ENCODE data around the gene PTCD2.
A peak's percentile ranks its signal among the peaks of the same experiment; 100 is the strongest.

PTCD2 gene

GRCh38 chr5:72330712-72331111, 10.5 kb downstream of the PTCD2 start:
- TF ChIP-seq SPI1 (IDR thresholded peaks at IDR 0.05; ENCODE audit: low read depth, low read length) (no peak), POLR2AphosphoS5 (IDR thresholded peaks at IDR 0.05; ENCODE audit: low read depth, low read length) (no peak), POLR2A (IDR thresholded peaks at IDR 0.05; ENCODE audit: low read depth, low read length) (no peak), POU2F2 (IDR thresholded peaks at IDR 0.05; ENCODE audit: low read depth, low read length) (no peak), PAX5 (IDR thresholded peaks at IDR 0.05; ENCODE audit: insufficient read depth, low read length, severe bottlenecking) (no peak), TAF1 (IDR thresholded peaks at IDR 0.05; ENCODE audit: low read depth, low read length) (no peak)
- no peak for DNase-seq (ENCODE audit: insufficient read length, low spot score)
- no peak for FAIRE-seq

- TF ChIP-seq TAF1 (IDR thresholded peaks at IDR 0.05; ENCODE audit: low read depth, low read length) = no peak
- no peak for TF ChIP-seq POLR2AphosphoS5 (IDR thresholded peaks at IDR 0.05; ENCODE audit: low read depth, low read length)
- TF ChIP-seq POU2F2 (IDR thresholded peaks at IDR 0.05; ENCODE audit: low read depth, low read length) = no peak
- TF ChIP-seq SPI1 (IDR thresholded peaks at IDR 0.05; ENCODE audit: low read depth, low read length) = no peak
- no peak for TF ChIP-seq POLR2A (IDR thresholded peaks at IDR 0.05; ENCODE audit: low read depth, low read length)
- no peak for TF ChIP-seq PAX5 (IDR thresholded peaks at IDR 0.05; ENCODE audit: insufficient read depth, low read length, severe bottlenecking)
- DNase-seq (ENCODE audit: insufficient read length, low spot score) (no peak), FAIRE-seq (no peak)
Observed at GRCh38 chr5:72337159-72337558, 17.0 kb downstream of the PTCD2 start.

GRCh38 chr5:72338689-72339209, 18.6 kb downstream of the PTCD2 start:
- peak; percentile 31 for FAIRE-seq

GRCh38 chr5:72346398-72346797, 26.2 kb downstream of the PTCD2 start:
- no peak for FAIRE-seq
- DNase-seq (ENCODE audit: insufficient read length, low spot score) = no peak
- TF ChIP-seq POLR2A (IDR thresholded peaks at IDR 0.05; ENCODE audit: low read depth, low read length) (no peak), POLR2AphosphoS5 (IDR thresholded peaks at IDR 0.05; ENCODE audit: low read depth, low read length) (no peak), POU2F2 (IDR thresholded peaks at IDR 0.05; ENCODE audit: low read depth, low read length) (no peak), TAF1 (IDR thresholded peaks at IDR 0.05; ENCODE audit: low read depth, low read length) (no peak), SPI1 (IDR thresholded peaks at IDR 0.05; ENCODE audit: low read depth, low read length) (no peak)

More at GRCh38 chr5:72338689-72339209, 18.6 kb downstream of the PTCD2 start:
- DNase-seq (ENCODE audit: insufficient read length, low spot score) = no peak
- TF ChIP-seq POU2F2 (IDR thresholded peaks at IDR 0.05; ENCODE audit: low read depth, low read length) = no peak

- DNase-seq (ENCODE audit: insufficient read length, low spot score) = no peak
- no peak for TF ChIP-seq POU2F2 (IDR thresholded peaks at IDR 0.05; ENCODE audit: low read depth, low read length)
- TF ChIP-seq POLR2A (IDR thresholded peaks at IDR 0.05; ENCODE audit: low read depth, low read length) = no peak
- no peak for TF ChIP-seq POLR2AphosphoS5 (IDR thresholded peaks at IDR 0.05; ENCODE audit: low read depth, low read length)
- no peak for TF ChIP-seq PAX5 (IDR thresholded peaks at IDR 0.05; ENCODE audit: insufficient read depth, low read length, severe bottlenecking)
- TF ChIP-seq SPI1 (IDR thresholded peaks at IDR 0.05; ENCODE audit: low read depth, low read length) = no peak
- TF ChIP-seq TAF1 (IDR thresholded peaks at IDR 0.05; ENCODE audit: low read depth, low read length) = no peak
- FAIRE-seq = no peak
Observed at GRCh38 chr5:72347801-72348308, 27.7 kb downstream of the PTCD2 start.

- no peak for FAIRE-seq
- TF ChIP-seq POLR2AphosphoS5 (IDR thresholded peaks at IDR 0.05; ENCODE audit: low read depth, low read length) (no peak), SPI1 (IDR thresholded peaks at IDR 0.05; ENCODE audit: low read depth, low read length) (no peak), POLR2A (IDR thresholded peaks at IDR 0.05; ENCODE audit: low read depth, low read length) (no peak), POU2F2 (IDR thresholded peaks at IDR 0.05; ENCODE audit: low read depth, low read length) (no peak), TAF1 (IDR thresholded peaks at IDR 0.05; ENCODE audit: low read depth, low read length) (no peak), PAX5 (IDR thresholded peaks at IDR 0.05; ENCODE audit: insufficient read depth, low read length, severe bottlenecking) (no peak)
- no peak for DNase-seq (ENCODE audit: insufficient read length, low spot score)
Observed at GRCh38 chr5:72351376-72351775, 31.2 kb downstream of the PTCD2 start.

GRCh38 chr5:72352616-72353015, 32.4 kb downstream of the PTCD2 start:
- DNase-seq (ENCODE audit: insufficient read length, low spot score) (no peak), FAIRE-seq (no peak)
- TF ChIP-seq POLR2A (IDR thresholded peaks at IDR 0.05; ENCODE audit: low read depth, low read length) = no peak
- TF ChIP-seq SPI1 (IDR thresholded peaks at IDR 0.05; ENCODE audit: low read depth, low read length) = no peak
- TF ChIP-seq POU2F2 (IDR thresholded peaks at IDR 0.05; ENCODE audit: low read depth, low read length) = no peak
- no peak for TF ChIP-seq TAF1 (IDR thresholded peaks at IDR 0.05; ENCODE audit: low read depth, low read length)
- no peak for TF ChIP-seq PAX5 (IDR thresholded peaks at IDR 0.05; ENCODE audit: insufficient read depth, low read length, severe bottlenecking)
- no peak for TF ChIP-seq POLR2AphosphoS5 (IDR thresholded peaks at IDR 0.05; ENCODE audit: low read depth, low read length)

GRCh38 chr5:72353046-72353445, 32.9 kb downstream of the PTCD2 start:
- FAIRE-seq (no peak), DNase-seq (ENCODE audit: insufficient read length, low spot score) (no peak)
- TF ChIP-seq POLR2AphosphoS5 (IDR thresholded peaks at IDR 0.05; ENCODE audit: low read depth, low read length) (no peak), SPI1 (IDR thresholded peaks at IDR 0.05; ENCODE audit: low read depth, low read length) (no peak), POU2F2 (IDR thresholded peaks at IDR 0.05; ENCODE audit: low read depth, low read length) (no peak), TAF1 (IDR thresholded peaks at IDR 0.05; ENCODE audit: low read depth, low read length) (no peak), PAX5 (IDR thresholded peaks at IDR 0.05; ENCODE audit: insufficient read depth, low read length, severe bottlenecking) (no peak), POLR2A (IDR thresholded peaks at IDR 0.05; ENCODE audit: low read depth, low read length) (no peak)

- TF ChIP-seq POU2F2 (IDR thresholded peaks at IDR 0.05; ENCODE audit: low read depth, low read length) (no peak), TAF1 (IDR thresholded peaks at IDR 0.05; ENCODE audit: low read depth, low read length) (no peak)
- FAIRE-seq = peak; percentile 47
- no peak for DNase-seq (ENCODE audit: insufficient read length, low spot score)
Observed at GRCh38 chr5:72355706-72356299, 35.6 kb downstream of the PTCD2 start.

GRCh38 chr5:72356361-72356760, 36.2 kb downstream of the PTCD2 start:
- no peak for FAIRE-seq
- no peak for TF ChIP-seq PAX5 (IDR thresholded peaks at IDR 0.05; ENCODE audit: insufficient read depth, low read length, severe bottlenecking)
- TF ChIP-seq POLR2AphosphoS5 (IDR thresholded peaks at IDR 0.05; ENCODE audit: low read depth, low read length) = no peak
- no peak for TF ChIP-seq SPI1 (IDR thresholded peaks at IDR 0.05; ENCODE audit: low read depth, low read length)
- TF ChIP-seq POLR2A (IDR thresholded peaks at IDR 0.05; ENCODE audit: low read depth, low read length) = no peak
- TF ChIP-seq POU2F2 (IDR thresholded peaks at IDR 0.05; ENCODE audit: low read depth, low read length) = no peak
- TF ChIP-seq TAF1 (IDR thresholded peaks at IDR 0.05; ENCODE audit: low read depth, low read length) = no peak
- no peak for DNase-seq (ENCODE audit: insufficient read length, low spot score)

Data from GM12891 (cell line).